Calu3 (cell line): ENCODE data around the gene ANO3. TPM values are rescaled to one million over a fixed set of nuclear protein-coding genes. Genes with fewer than 3 reads are reported as not detected.
"Not testable (repeated sequence)": the region's sequence is repeated elsewhere in the genome, so short reads cannot be mapped to it uniquely, and the experiment has no call there.

Source experiments
- BruUV-seq: library from RNA; stranded (reverse); fragments of 400-500 nt; replicated peaks from 2 replicates; lab custom pipeline; 2021; lab: Mats Ljungman, UMichigan
- CTCF ChIA-PET: fragments of 300-600 bp; sonication (Branson Sonifier 250); formaldehyde crosslinking; loops from one replicate; lab custom pipeline; 2022; ENCODE audit warnings: antibody characterized with exemption; lab: Charles Lee
- DNase-seq: peaks from one replicate; pipeline ENCODE4 v3.0.0; 2022
- H3K27ac Mint-ChIP-seq: one replicate; pipeline ENCODE4 v1.8.0; 2022; ENCODE audit warnings: mixed read lengths; ENCODE audit not compliant: unreplicated experiment
- H3K27me3 Mint-ChIP-seq: one replicate; pipeline ENCODE4 v1.8.0; 2022; ENCODE audit warnings: mixed read lengths; ENCODE audit not compliant: unreplicated experiment
- H3K36me3 Mint-ChIP-seq: one replicate; pipeline ENCODE4 v1.8.0; 2022; ENCODE audit warnings: mild to moderate bottlenecking, moderate library complexity, mixed read lengths; ENCODE audit not compliant: insufficient read depth, unreplicated experiment
- H3K4me1 Mint-ChIP-seq: one replicate; pipeline ENCODE4 v1.8.0; 2022; ENCODE audit warnings: mild to moderate bottlenecking, low read depth, mixed read lengths; ENCODE audit not compliant: unreplicated experiment
- H3K4me3 Mint-ChIP-seq: one replicate; pipeline ENCODE4 v1.8.0; 2022; ENCODE audit warnings: mild to moderate bottlenecking, low read depth, moderate library complexity, mixed read lengths; ENCODE audit not compliant: unreplicated experiment
- H3K9me3 Mint-ChIP-seq: one replicate; pipeline ENCODE4 v1.8.0; 2022; ENCODE audit warnings: low read depth, mixed read lengths; ENCODE audit not compliant: unreplicated experiment
- intact Hi-C: fragments of 100-400 bp; cut with micrococcal nuclease; formaldehyde crosslinking; loops from one replicate; pipeline ENCODE4 v1.10.0; 2022; ENCODE audit not compliant: unreplicated experiment
- total RNA-seq: library from RNA; stranded (reverse); gene quantifications from 2 replicates; pipeline ENCODE4 v1.2.3, GENCODE V29; 2022
- TF ChIP-seq, protein P1 (sequence below): fragments of 200-600 bp; IDR thresholded peaks from one replicate; pipeline ENCODE4 v1.8.0; 2022; ENCODE audit warnings: antibody characterized with exemption; ENCODE audit not compliant: unreplicated experiment

Gene ANO3
- total RNA-seq, 1 experiment from 2014 or later, result not detected

DNA sequence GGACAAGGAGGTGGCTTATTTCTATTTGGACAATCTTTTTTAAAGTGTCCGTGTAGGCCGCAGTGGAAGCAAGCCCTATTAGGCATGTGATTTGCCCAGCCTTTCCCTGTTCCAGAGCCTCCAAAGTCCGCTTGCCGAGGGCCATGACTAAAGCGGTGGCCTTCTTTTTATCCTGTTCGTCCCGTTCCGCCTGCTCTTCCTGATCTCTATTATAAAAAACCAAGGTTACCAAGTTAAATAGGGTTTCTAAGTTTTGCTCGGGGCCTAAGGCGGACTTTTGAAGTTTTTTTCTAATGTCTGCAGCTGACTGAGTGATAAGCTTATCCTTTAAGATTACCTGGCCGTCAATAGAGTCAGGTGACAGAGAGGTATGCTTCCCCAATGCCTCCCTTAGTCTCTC lies 261.8 kb downstream of the ANO3 start:
- H3K9me3 Mint-ChIP-seq, result peaks cover 5% of the 10 kb centered on the region
- DNase-seq, result no peak
- intact Hi-C loops, result no loop called here
- no peaks in the 10 kb centered on the region for H3K27me3 Mint-ChIP-seq
- TF ChIP-seq, protein P1, sequence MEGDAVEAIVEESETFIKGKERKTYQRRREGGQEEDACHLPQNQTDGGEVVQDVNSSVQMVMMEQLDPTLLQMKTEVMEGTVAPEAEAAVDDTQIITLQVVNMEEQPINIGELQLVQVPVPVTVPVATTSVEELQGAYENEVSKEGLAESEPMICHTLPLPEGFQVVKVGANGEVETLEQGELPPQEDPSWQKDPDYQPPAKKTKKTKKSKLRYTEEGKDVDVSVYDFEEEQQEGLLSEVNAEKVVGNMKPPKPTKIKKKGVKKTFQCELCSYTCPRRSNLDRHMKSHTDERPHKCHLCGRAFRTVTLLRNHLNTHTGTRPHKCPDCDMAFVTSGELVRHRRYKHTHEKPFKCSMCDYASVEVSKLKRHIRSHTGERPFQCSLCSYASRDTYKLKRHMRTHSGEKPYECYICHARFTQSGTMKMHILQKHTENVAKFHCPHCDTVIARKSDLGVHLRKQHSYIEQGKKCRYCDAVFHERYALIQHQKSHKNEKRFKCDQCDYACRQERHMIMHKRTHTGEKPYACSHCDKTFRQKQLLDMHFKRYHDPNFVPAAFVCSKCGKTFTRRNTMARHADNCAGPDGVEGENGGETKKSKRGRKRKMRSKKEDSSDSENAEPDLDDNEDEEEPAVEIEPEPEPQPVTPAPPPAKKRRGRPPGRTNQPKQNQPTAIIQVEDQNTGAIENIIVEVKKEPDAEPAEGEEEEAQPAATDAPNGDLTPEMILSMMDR, result no peak
- BruUV-seq, result no TSS peak
- H3K27ac Mint-ChIP-seq, result no peak overlapping the region
- no peaks in the 10 kb centered on the region for H3K36me3 Mint-ChIP-seq
- H3K4me3 Mint-ChIP-seq, result no peak overlapping the region
- H3K4me1 Mint-ChIP-seq, result no peaks in the 10 kb centered on the region
- CTCF ChIA-PET, result no interaction called here

DNA sequence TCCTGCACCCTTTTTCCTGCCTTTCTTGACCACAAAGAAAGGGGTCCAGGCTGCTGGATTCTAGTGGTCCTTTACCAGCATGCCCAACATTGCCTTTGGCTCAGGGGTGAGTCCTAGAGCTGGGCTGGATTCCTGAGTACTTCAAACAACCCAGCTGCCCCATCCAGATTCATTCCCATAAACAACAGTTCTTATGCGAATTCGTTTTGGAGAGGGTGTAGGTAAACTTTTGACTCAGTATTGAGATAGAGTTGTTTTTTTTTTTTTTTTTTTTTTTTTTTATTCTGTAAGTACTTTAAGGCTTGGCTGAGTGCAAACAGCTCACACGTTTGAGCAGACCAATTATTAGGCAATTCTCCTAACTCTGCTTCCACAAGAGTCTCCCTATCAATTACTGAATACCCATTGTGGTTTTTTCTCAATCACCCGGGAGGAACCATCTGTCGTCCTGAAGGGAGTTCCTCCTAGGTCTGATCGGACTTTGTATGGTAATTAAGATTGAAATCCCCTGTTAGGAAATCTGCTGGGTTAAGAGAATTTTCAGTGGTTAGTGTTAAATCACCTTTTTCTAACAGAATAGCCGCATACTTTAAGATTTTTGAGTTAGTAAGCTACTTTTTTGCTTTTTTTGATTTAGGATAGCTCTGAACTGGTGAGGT lies 263.4 kb downstream of the ANO3 start:
- DNase-seq, H3K9me3 Mint-ChIP-seq, H3K36me3 Mint-ChIP-seq, H3K27me3 Mint-ChIP-seq, H3K4me3 Mint-ChIP-seq, H3K4me1 Mint-ChIP-seq, intact Hi-C loops, H3K27ac Mint-ChIP-seq, CTCF ChIA-PET, BruUV-seq: not testable (repeated sequence)

DNA sequence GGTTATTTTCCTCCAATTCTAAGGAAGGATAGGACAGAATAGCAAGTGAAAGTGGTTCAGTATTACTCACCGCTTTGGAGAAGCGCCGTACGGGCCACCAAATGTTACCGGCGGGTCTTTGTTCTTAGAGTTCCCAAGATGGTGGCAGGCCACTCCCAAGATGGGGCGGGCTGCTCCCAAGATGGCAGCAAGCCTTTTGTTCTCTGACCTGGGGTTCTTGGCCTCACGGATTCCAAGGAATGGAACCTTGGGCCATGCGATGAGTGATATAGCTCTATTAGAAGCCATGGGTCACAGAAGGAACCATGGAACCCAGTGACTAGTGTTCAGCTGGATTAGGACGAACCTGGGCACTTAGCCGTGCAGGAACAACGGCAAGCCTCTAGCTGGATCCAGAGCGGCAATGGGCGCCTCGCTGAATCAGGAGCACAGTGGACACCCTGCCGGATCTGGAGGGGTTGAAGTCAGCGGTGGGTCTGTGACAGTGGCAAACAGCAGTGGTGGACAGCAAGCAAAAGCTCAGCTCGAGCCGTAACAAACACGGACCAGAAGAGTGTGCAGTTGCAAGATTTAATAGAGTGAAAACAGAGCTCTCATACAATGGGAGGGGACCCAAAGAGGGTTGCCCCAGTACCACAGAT lies 265.2 kb downstream of the ANO3 start:
- BruUV-seq, DNase-seq, H3K4me1 Mint-ChIP-seq, intact Hi-C loops, H3K4me3 Mint-ChIP-seq, H3K9me3 Mint-ChIP-seq, CTCF ChIA-PET, H3K36me3 Mint-ChIP-seq, H3K27ac Mint-ChIP-seq, H3K27me3 Mint-ChIP-seq: not testable (repeated sequence)

DNA sequence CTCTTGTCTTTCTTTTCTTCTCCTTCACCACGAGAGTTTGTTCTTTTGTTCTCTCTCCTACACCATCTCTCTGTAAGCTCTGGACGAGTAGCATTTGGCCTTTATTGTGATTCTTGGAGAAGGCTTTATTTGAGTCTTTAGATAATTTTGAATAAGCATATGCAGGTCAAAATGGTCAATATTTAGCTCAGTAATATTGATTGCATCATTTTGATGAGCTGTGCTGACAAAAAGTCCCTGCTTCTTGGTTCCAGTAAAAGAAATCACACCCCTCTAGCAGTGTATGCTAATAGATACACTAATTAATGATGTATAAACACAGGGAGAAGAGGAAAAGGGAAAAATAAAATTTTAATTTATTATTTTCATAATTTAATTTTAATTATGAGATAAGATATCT lies 266.0 kb downstream of the ANO3 start:
- no peak overlapping the region for H3K27ac Mint-ChIP-seq
- TF ChIP-seq, protein P1, result no peak

DNA sequence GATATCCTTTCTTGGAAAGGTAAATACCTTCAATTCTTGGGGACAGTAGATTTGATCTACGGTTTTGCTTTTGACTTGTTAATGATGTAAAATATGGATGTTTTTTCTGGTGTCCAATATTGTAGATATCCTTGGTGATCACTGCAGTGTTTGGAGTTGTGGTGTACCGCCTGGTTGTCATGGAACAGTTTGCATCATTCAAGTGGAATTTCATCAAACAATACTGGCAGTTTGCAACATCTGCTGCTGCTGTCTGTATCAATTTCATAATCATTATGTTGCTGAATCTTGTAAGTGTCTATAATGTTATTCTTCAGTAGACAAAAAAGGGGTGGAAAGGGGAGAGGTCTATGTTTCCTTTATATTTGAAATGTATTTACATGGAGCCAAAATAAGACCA lies 267.5 kb downstream of the ANO3 start:
- Mint-ChIP-seq H3K27ac (no peak overlapping the region), H3K4me1 (no peaks in the 10 kb centered on the region), H3K27me3 (no peaks in the 10 kb centered on the region), H3K9me3 (peaks cover 4% of the 10 kb centered on the region), H3K4me3 (no peak overlapping the region), H3K36me3 (no peaks in the 10 kb centered on the region)
- TF ChIP-seq, protein P1, result no peak
- BruUV-seq, result no TSS peak
- CTCF ChIA-PET, result no interaction called here
- intact Hi-C loops, result no loop called here
- DNase-seq, result no peak

More for the DNA sequence above, 266.0 kb downstream of the ANO3 start:
- no peak for DNase-seq
- no TSS peak for BruUV-seq
- Mint-ChIP-seq H3K9me3 (no peaks in the 10 kb centered on the region), H3K27me3 (no peaks in the 10 kb centered on the region), H3K4me3 (no peak overlapping the region), H3K36me3 (no peaks in the 10 kb centered on the region), H3K4me1 (no peaks in the 10 kb centered on the region)
- intact Hi-C loops, result no loop called here
- CTCF ChIA-PET, result no interaction called here
